A204.1 (cell line): Measurements from ENCODE around the gene CMTM2.
"Not testable (repeated sequence)": the region's sequence is repeated elsewhere in the genome, so short reads cannot be mapped to it uniquely, and the experiment has no call there.

Source experiments
- FAIRE-seq: peaks from 2 replicates; lab custom pipeline; 2012; peaks lifted over from hg19 to GRCh38; lab: Jason Lieb, UNC

CMTM2 gene

DNA sequence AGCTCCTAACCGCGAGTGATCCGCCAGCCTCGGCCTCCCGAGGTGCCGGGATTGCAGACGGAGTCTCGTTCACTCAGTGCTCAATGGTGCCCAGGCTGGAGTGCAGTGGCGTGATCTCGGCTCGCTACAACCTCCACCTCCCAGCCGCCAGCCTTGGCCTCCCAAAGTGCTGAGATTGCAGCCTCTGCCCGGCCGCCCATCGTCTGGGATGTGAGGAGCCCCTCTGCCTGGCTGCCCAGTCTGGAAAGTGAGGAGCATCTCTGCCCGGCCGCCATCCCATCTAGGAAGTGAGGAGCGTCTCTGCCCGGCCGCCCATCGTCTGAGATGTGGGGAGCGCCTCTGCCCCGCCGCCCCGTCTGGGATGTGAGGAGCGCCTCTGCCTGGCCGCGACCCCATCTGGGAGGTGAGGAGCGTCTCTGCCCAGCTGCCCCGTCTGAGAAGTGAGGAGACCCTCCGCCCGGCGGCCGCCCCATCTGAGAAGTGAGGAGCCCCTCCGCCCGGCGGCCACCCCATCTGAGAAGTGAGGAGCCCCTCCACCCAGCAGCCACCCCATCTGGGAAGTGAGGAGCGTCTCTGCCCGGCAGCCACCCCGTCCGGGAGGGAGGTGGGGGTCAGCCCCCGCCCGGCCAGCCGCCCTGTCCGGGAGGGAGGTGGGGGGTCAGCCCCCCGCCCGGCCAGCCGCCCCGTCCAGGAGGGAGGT lies 51.4 kb downstream of the CMTM2 start:
- FAIRE-seq, result not testable (repeated sequence)

DNA sequence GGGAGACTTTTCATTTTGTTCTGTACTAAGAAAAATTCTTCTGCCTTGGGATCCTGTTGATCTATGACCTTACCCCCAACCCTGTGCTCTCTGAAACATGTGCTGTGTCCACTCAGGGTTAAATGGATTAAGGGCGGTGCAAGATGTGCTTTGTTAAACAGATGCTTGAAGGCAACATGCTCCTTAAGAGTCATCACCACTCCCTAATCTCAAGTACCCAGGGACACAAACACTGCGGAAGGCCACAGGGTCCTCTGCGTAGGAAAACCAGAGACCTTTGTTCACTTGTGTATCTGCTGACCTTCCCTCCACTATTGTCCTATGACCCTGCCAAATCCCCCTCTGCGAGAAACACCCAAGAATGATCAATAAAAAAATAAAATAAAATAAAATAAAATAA lies 52.3 kb downstream of the CMTM2 start:
- FAIRE-seq, result not testable (repeated sequence)

GRCh38 chr16:66634527-66635196 lies 55.4 kb downstream of the CMTM2 start:
- FAIRE-seq, result no peak

- no peak for FAIRE-seq
These were observed 56.1 kb downstream of the CMTM2 start for GRCh38 chr16:66635406-66635805.

- no peak for FAIRE-seq
These were observed 56.9 kb downstream of the CMTM2 start for GRCh38 chr16:66636199-66636598.

DNA sequence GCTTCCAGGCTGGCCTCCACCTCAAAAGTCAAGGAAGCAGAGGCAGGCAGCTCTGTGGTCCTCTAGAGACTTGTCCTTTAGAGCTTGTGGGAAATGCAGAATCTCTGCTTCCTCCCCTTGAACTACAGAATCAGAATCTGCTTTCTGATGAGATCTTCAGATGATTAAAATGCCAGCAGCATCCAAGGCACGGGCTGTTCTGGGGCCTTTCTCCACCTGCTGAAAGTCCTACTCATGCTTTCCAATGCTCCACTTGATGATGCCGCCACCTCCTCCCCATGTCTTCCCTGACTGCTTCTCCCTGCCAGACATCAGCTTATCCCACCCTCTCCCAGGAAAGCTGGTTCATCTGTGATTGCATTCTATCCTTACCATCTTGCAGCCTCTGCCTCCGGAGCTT lies 58.5 kb downstream of the CMTM2 start:
- no peak for FAIRE-seq
